Stimulated activated naive CD8-positive, alpha-beta T cell treated with anti-CD3 and anti-CD28 coated beads, Interleukin-15, amount 100 ng/mL, for 72 hours (primary cell): Measurements from ENCODE around the gene IRAK2.
A peak's percentile ranks its signal among the peaks of the same experiment; 100 is the strongest.
"Not testable (repeated sequence)": the region's sequence is repeated elsewhere in the genome, so short reads cannot be mapped to it uniquely, and the experiment has no call there.

Experiments used
- ATAC-seq: fragments of 150-1000 bp; cut with Tn5 transposase; 2 replicates; pipeline ENCODE4 v1.10.0; 2021; ENCODE audit warnings: mild to moderate bottlenecking, moderate library complexity
- DNase-seq, 2 donors: peaks; one replicate each; pipeline ENCODE4 v3.0.0; 2021 to 2022
- H3K27ac Mint-ChIP-seq, 2 donors: one replicate each; pipeline ENCODE4 v1.8.0; 2022; ENCODE audit warnings: mild to moderate bottlenecking in 2 of 2, mixed read lengths in 2 of 2, moderate library complexity in 2 of 2
- H3K27me3 Mint-ChIP-seq: one replicate; pipeline ENCODE4 v1.8.0; 2022; ENCODE audit warnings: mixed read lengths
- H3K4me1 Mint-ChIP-seq: one replicate; pipeline ENCODE4 v1.8.0; 2022; ENCODE audit warnings: mild to moderate bottlenecking, mixed read lengths
- H3K4me3 Mint-ChIP-seq, 2 donors: one replicate each; pipeline ENCODE4 v1.8.0; 2022; ENCODE audit warnings: mild to moderate bottlenecking in 2 of 2, mixed read lengths in 2 of 2, moderate library complexity in 1 of 2
- H3K9me3 Mint-ChIP-seq, 2 donors: one replicate each; pipeline ENCODE4 v1.8.0; 2022; ENCODE audit warnings: mixed read lengths in 2 of 2

The IRAK2 gene

GRCh38 chr3:10268930-10269329 is 104.2 kb downstream of the IRAK2 start:
- Mint-ChIP-seq H3K27me3 (no peaks in the 10 kb centered on the region), H3K27ac (peak overlapping the region in 1 of 2 donors; percentile 11), H3K9me3 (no peaks in the 10 kb centered on the region), H3K4me1 (peaks cover 63% of the 10 kb centered on the region), H3K4me3 (no peak overlapping the region)
- ATAC-seq: no peak
- DNase-seq: no peak

GRCh38 chr3:10269443-10269842 is 104.7 kb downstream of the IRAK2 start:
- H3K4me1 Mint-ChIP-seq: peaks cover 63% of the 10 kb centered on the region
- no peaks in the 10 kb centered on the region for H3K27me3 Mint-ChIP-seq
- no peaks in the 10 kb centered on the region for H3K9me3 Mint-ChIP-seq
- no peak overlapping the region for H3K4me3 Mint-ChIP-seq
- H3K27ac Mint-ChIP-seq: no peak overlapping the region
- no peak for DNase-seq
- ATAC-seq: no peak

GRCh38 chr3:10272476-10272875 is 107.8 kb downstream of the IRAK2 start:
- ATAC-seq, H3K27me3 Mint-ChIP-seq, DNase-seq, H3K9me3 Mint-ChIP-seq: not testable (repeated sequence)
- Mint-ChIP-seq H3K4me3 (peak overlapping the region; percentile 23 to 31), H3K4me1 (peaks cover 62% of the 10 kb centered on the region), H3K27ac (peak overlapping the region in 1 of 2 donors; percentile 14)

- no peaks in the 10 kb centered on the region for H3K9me3 Mint-ChIP-seq
- peak overlapping the region; percentile 34 to 47 for H3K4me3 Mint-ChIP-seq
- DNase-seq (no peak), ATAC-seq (peak; percentile 46)
- no peaks in the 10 kb centered on the region for H3K27me3 Mint-ChIP-seq
- peak overlapping the region; percentile 48 to 79 for H3K27ac Mint-ChIP-seq
- H3K4me1 Mint-ChIP-seq: peaks cover 61% of the 10 kb centered on the region
These were observed 108.3 kb downstream of the IRAK2 start for GRCh38 chr3:10272977-10273376.

- ATAC-seq: no peak
- Mint-ChIP-seq H3K27ac (peak overlapping the region; percentile 47 to 79), H3K4me3 (peak overlapping the region in 1 of 2 donors; percentile 34), H3K27me3 (no peaks in the 10 kb centered on the region), H3K4me1 (peaks cover 65% of the 10 kb centered on the region), H3K9me3 (no peaks in the 10 kb centered on the region)
- no peak for DNase-seq
These were observed 109.1 kb downstream of the IRAK2 start for GRCh38 chr3:10273702-10274305.

- DNase-seq: no peak
- H3K4me3 Mint-ChIP-seq: peak overlapping the region in 1 of 2 donors; percentile 39
These were observed 109.9 kb downstream of the IRAK2 start for GRCh38 chr3:10274601-10275000.

GRCh38 chr3:10277115-10277625 is 112.5 kb downstream of the IRAK2 start:
- Mint-ChIP-seq H3K4me3 (no peak overlapping the region), H3K4me1 (peaks cover 80% of the 10 kb centered on the region), H3K9me3 (no peaks in the 10 kb centered on the region), H3K27me3 (no peaks in the 10 kb centered on the region), H3K27ac (peak overlapping the region; percentile 54 to 92)
- no peak for ATAC-seq
- DNase-seq: no peak

More at GRCh38 chr3:10274601-10275000, 109.9 kb downstream of the IRAK2 start:
- ATAC-seq: no peak
- Mint-ChIP-seq H3K4me1 (peaks cover 69% of the 10 kb centered on the region), H3K27ac (peak overlapping the region in 1 of 2 donors; percentile 74), H3K9me3 (no peaks in the 10 kb centered on the region), H3K27me3 (no peaks in the 10 kb centered on the region)

GRCh38 chr3:10278501-10278900 is 113.8 kb downstream of the IRAK2 start:
- DNase-seq (no peak), ATAC-seq (peak; percentile 31)
- Mint-ChIP-seq H3K27me3 (no peaks in the 10 kb centered on the region), H3K4me1 (peaks cover 73% of the 10 kb centered on the region), H3K4me3 (no peak overlapping the region), H3K9me3 (no peaks in the 10 kb centered on the region), H3K27ac (peak overlapping the region; percentile 59 to 72)

GRCh38 chr3:10279384-10280176 is 114.9 kb downstream of the IRAK2 start:
- Mint-ChIP-seq H3K4me1 (peaks cover 75% of the 10 kb centered on the region), H3K4me3 (no peak overlapping the region), H3K9me3 (no peaks in the 10 kb centered on the region), H3K27ac (peak overlapping the region in 1 of 2 donors; percentile 36), H3K27me3 (no peaks in the 10 kb centered on the region)
- ATAC-seq: no peak
- no peak for DNase-seq

GRCh38 chr3:10280177-10280529 is 115.4 kb downstream of the IRAK2 start:
- DNase-seq: no peak
- ATAC-seq: no peak
- Mint-ChIP-seq H3K27me3 (no peaks in the 10 kb centered on the region), H3K4me1 (peaks cover 79% of the 10 kb centered on the region), H3K27ac (peak overlapping the region in 1 of 2 donors; percentile 36), H3K9me3 (no peaks in the 10 kb centered on the region), H3K4me3 (no peak overlapping the region)

- peak overlapping the region in 1 of 2 donors; percentile 5 for H3K27ac Mint-ChIP-seq
- H3K4me1 Mint-ChIP-seq: peaks cover 79% of the 10 kb centered on the region
- no peak for ATAC-seq
These were observed 115.9 kb downstream of the IRAK2 start for GRCh38 chr3:10280571-10280970.

GRCh38 chr3:10281951-10282350 is 117.2 kb downstream of the IRAK2 start:
- Mint-ChIP-seq H3K4me1 (peaks cover 79% of the 10 kb centered on the region), H3K4me3 (no peak overlapping the region), H3K27ac (no peak overlapping the region), H3K27me3 (no peaks in the 10 kb centered on the region), H3K9me3 (no peaks in the 10 kb centered on the region)
- ATAC-seq (no peak), DNase-seq (no peak)

More at GRCh38 chr3:10280571-10280970, 115.9 kb downstream of the IRAK2 start:
- Mint-ChIP-seq H3K4me3 (no peak overlapping the region), H3K27me3 (no peaks in the 10 kb centered on the region), H3K9me3 (no peaks in the 10 kb centered on the region)
- no peak for DNase-seq

GRCh38 chr3:10283638-10284037 is 118.9 kb downstream of the IRAK2 start:
- DNase-seq: no peak
- ATAC-seq: no peak
- H3K4me3 Mint-ChIP-seq: no peak overlapping the region
- no peaks in the 10 kb centered on the region for H3K9me3 Mint-ChIP-seq
- H3K27me3 Mint-ChIP-seq: no peaks in the 10 kb centered on the region
- peaks cover 72% of the 10 kb centered on the region for H3K4me1 Mint-ChIP-seq
- peak overlapping the region; percentile 58 to 59 for H3K27ac Mint-ChIP-seq

GRCh38 chr3:10284496-10284895 is 119.8 kb downstream of the IRAK2 start:
- H3K9me3 Mint-ChIP-seq: no peaks in the 10 kb centered on the region
- peak overlapping the region; percentile 48 to 58 for H3K27ac Mint-ChIP-seq
- ATAC-seq (peak; percentile 84), DNase-seq (peak; percentile 19 to 51)
- H3K4me3 Mint-ChIP-seq: peak overlapping the region; percentile 24 to 27
- peaks cover 63% of the 10 kb centered on the region for H3K4me1 Mint-ChIP-seq
- no peaks in the 10 kb centered on the region for H3K27me3 Mint-ChIP-seq

- DNase-seq (no peak), ATAC-seq (no peak)
- H3K4me1 Mint-ChIP-seq: peaks cover 53% of the 10 kb centered on the region
- H3K27me3 Mint-ChIP-seq: no peaks in the 10 kb centered on the region
- H3K9me3 Mint-ChIP-seq: no peaks in the 10 kb centered on the region
- H3K4me3 Mint-ChIP-seq: no peak overlapping the region
- peak overlapping the region in 1 of 2 donors; percentile 52 for H3K27ac Mint-ChIP-seq
These were observed 120.8 kb downstream of the IRAK2 start for GRCh38 chr3:10285272-10286132.
